ENCODE data around the gene CFAP73.

DNA sequence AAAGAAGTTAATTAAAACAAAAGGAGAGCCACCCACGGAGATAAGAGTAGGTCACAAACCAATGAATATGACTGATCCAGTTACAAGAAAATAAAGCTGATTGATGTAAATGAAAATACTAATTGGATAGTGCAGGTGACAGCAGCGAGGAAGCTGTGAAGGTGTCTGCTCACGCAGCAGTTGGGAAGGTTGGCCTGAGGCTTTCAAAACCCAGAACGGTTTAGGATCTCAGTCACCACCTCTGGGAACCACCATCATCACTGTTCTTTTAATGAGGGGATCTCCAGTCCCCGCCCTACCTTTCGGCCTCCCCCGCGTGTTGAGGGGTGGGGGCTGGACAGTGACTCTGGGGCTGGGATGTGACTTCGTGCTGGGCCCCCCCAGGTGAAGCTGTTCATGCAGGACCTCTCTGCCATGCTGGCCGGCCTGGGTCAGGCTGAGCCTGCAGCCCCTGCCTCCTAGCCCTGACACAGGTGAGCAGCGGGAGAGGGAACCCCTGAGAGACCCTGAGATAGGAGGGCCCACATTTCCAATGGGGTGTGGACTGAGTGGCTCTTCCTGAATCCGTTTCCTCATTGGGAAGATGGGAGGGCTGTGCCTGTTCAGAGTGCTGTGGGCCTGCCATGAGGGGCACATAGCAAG, 7.8 kb downstream of the CFAP73 start:
- TF ChIP-seq, protein P1, sequence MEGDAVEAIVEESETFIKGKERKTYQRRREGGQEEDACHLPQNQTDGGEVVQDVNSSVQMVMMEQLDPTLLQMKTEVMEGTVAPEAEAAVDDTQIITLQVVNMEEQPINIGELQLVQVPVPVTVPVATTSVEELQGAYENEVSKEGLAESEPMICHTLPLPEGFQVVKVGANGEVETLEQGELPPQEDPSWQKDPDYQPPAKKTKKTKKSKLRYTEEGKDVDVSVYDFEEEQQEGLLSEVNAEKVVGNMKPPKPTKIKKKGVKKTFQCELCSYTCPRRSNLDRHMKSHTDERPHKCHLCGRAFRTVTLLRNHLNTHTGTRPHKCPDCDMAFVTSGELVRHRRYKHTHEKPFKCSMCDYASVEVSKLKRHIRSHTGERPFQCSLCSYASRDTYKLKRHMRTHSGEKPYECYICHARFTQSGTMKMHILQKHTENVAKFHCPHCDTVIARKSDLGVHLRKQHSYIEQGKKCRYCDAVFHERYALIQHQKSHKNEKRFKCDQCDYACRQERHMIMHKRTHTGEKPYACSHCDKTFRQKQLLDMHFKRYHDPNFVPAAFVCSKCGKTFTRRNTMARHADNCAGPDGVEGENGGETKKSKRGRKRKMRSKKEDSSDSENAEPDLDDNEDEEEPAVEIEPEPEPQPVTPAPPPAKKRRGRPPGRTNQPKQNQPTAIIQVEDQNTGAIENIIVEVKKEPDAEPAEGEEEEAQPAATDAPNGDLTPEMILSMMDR (IDR thresholded peaks at IDR 0.05; ENCODE audit: insufficient read depth, low read length, poor library complexity, severe bottlenecking), result no peak
- TF ChIP-seq EZH2phosphoT487 (conservative IDR thresholded peaks at IDR 0.05; ENCODE audit: low read length), result no peak

Data from SU-DHL-6 (cell line).